Measurements from ENCODE around the gene CARD9.

Gene CARD9

GRCh38 chr9:136396219-136396515 is 22.7 kb upstream of the CARD9 start:
- no peaks in the 10 kb centered on the region for H3K27me3 ChIP-seq (ENCODE audit: insufficient read depth, low read depth)
- H3K27ac ChIP-seq, result no peak overlapping the region
- TF ChIP-seq CTCF (conservative IDR thresholded peaks at IDR 0.05; ENCODE audit: low read depth, low read length), result no peak
- peaks cover 4% of the 10 kb centered on the region; the same call in 1 of the 2 replicates for H3K36me3 ChIP-seq (ENCODE audit: insufficient read depth)
- H3K4me3 ChIP-seq (IDR thresholded peaks at IDR 0.05; ENCODE audit: insufficient read depth, low read depth, low read length), result no peak overlapping the region
- peaks cover 21% of the 10 kb centered on the region for H3K79me2 ChIP-seq (ENCODE audit: insufficient read depth, low read depth)
- peaks cover 5% of the 10 kb centered on the region; the same call in 1 of the 2 replicates for H4K20me1 ChIP-seq (ENCODE audit: insufficient read depth)
- H3K9ac ChIP-seq, result no peak overlapping the region
- H3K4me1 ChIP-seq (ENCODE audit: low read depth, poor library complexity, severe bottlenecking), result peaks cover 18% of the 10 kb centered on the region
- H3K4me2 ChIP-seq, result no peak overlapping the region
- H2AFZ ChIP-seq (ENCODE audit: low read depth), result no peak overlapping the region

- Histone ChIP-seq H3K79me2 (ENCODE audit: insufficient read depth, low read depth) (peaks cover 21% of the 10 kb centered on the region), H4K20me1 (ENCODE audit: insufficient read depth) (peaks cover 5% of the 10 kb centered on the region; the same call in 1 of the 2 replicates)
Observed at GRCh38 chr9:136395345-136396218, 22.1 kb upstream of the CARD9 start.

GRCh38 chr9:136395020-136395340 is 21.5 kb upstream of the CARD9 start:
- TF ChIP-seq CTCF (conservative IDR thresholded peaks at IDR 0.05; ENCODE audit: low read depth, low read length), result no peak
- Histone ChIP-seq H3K27me3 (ENCODE audit: insufficient read depth, low read depth) (no peaks in the 10 kb centered on the region), H3K36me3 (ENCODE audit: insufficient read depth) (peaks cover 4% of the 10 kb centered on the region; the same call in 1 of the 2 replicates), H3K9ac (no peak overlapping the region), H2AFZ (ENCODE audit: low read depth) (no peak overlapping the region), H3K4me2 (no peak overlapping the region), H3K79me2 (ENCODE audit: insufficient read depth, low read depth) (peaks cover 21% of the 10 kb centered on the region), H4K20me1 (ENCODE audit: insufficient read depth) (peaks cover 5% of the 10 kb centered on the region; the same call in 1 of the 2 replicates), H3K4me1 (ENCODE audit: low read depth, poor library complexity, severe bottlenecking) (peaks cover 10% of the 10 kb centered on the region), H3K27ac (no peak overlapping the region), H3K4me3 (IDR thresholded peaks at IDR 0.05; ENCODE audit: insufficient read depth, low read depth, low read length) (no peak overlapping the region)

More at GRCh38 chr9:136395345-136396218, 22.1 kb upstream of the CARD9 start:
- H3K4me3 ChIP-seq (IDR thresholded peaks at IDR 0.05; ENCODE audit: insufficient read depth, low read depth, low read length), result no peak overlapping the region
- peaks cover 15% of the 10 kb centered on the region for H3K4me1 ChIP-seq (ENCODE audit: low read depth, poor library complexity, severe bottlenecking)
- H2AFZ ChIP-seq (ENCODE audit: low read depth), result no peak overlapping the region
- no peaks in the 10 kb centered on the region for H3K27me3 ChIP-seq (ENCODE audit: insufficient read depth, low read depth)
- TF ChIP-seq CTCF (conservative IDR thresholded peaks at IDR 0.05; ENCODE audit: low read depth, low read length), result no peak
- H3K36me3 ChIP-seq (ENCODE audit: insufficient read depth), result peaks cover 4% of the 10 kb centered on the region; the same call in 1 of the 2 replicates
- no peak overlapping the region for H3K27ac ChIP-seq
- H3K4me2 ChIP-seq, result no peak overlapping the region
- H3K9ac ChIP-seq, result no peak overlapping the region

GRCh38 chr9:136394312-136395019 is 21.0 kb upstream of the CARD9 start:
- Histone ChIP-seq H3K9ac (no peak overlapping the region), H4K20me1 (ENCODE audit: insufficient read depth) (peaks cover 5% of the 10 kb centered on the region; the same call in 1 of the 2 replicates), H3K27me3 (ENCODE audit: insufficient read depth, low read depth) (no peaks in the 10 kb centered on the region), H3K27ac (no peak overlapping the region), H3K79me2 (ENCODE audit: insufficient read depth, low read depth) (peaks cover 17% of the 10 kb centered on the region), H3K4me1 (ENCODE audit: low read depth, poor library complexity, severe bottlenecking) (peaks cover 10% of the 10 kb centered on the region), H3K4me3 (IDR thresholded peaks at IDR 0.05; ENCODE audit: insufficient read depth, low read depth, low read length) (no peak overlapping the region), H3K36me3 (ENCODE audit: insufficient read depth) (peaks cover 4% of the 10 kb centered on the region; the same call in 1 of the 2 replicates), H3K4me2 (no peak overlapping the region), H2AFZ (ENCODE audit: low read depth) (no peak overlapping the region)
- TF ChIP-seq CTCF (conservative IDR thresholded peaks at IDR 0.05; ENCODE audit: low read depth, low read length), result no peak

All from KMS-11 (cell line).